Stimulated activated naive B cell treated with anti-CD40 and anti-IgM and Interleukin-4, amounts not matched to agents 10 μg/mL and 1 μg/mL and 100 μg/mL, for 72 hours (primary cell): Measurements from ENCODE around the gene NQO2.
"Not testable (repeated sequence)": the region's sequence is repeated elsewhere in the genome, so short reads cannot be mapped to it uniquely, and the experiment has no call there.

ENCODE experiments used
- ATAC-seq, 2 donors: fragments of 150-1000 bp; cut with Tn5 transposase; replicated peaks; 2 replicates each; pipeline ENCODE4 v1.10.0; 2021; ENCODE audit warnings: moderate library complexity in 1 of 2
- DNase-seq: peaks from one replicate; pipeline ENCODE4 v3.0.0; 2021
- H3K27ac Mint-ChIP-seq: one replicate; pipeline ENCODE4 v1.8.0; 2022; ENCODE audit warnings: mild to moderate bottlenecking, mixed read lengths
- H3K27me3 Mint-ChIP-seq, 2 donors: one replicate each; pipeline ENCODE4 v1.8.0; 2022; ENCODE audit warnings: mixed read lengths in 2 of 2
- H3K36me3 Mint-ChIP-seq, 2 donors: one replicate each; pipeline ENCODE4 v1.8.0; 2022; ENCODE audit warnings: mixed read lengths in 2 of 2, mild to moderate bottlenecking in 1 of 2
- H3K4me1 Mint-ChIP-seq, 2 donors: one replicate each; pipeline ENCODE4 v1.8.0; 2022; ENCODE audit warnings: mixed read lengths in 2 of 2, mild to moderate bottlenecking in 1 of 2
- H3K4me3 Mint-ChIP-seq, 2 donors: one replicate each; pipeline ENCODE4 v1.8.0; 2022; ENCODE audit warnings: mild to moderate bottlenecking in 2 of 2, mixed read lengths in 2 of 2, moderate library complexity in 1 of 2
- H3K9me3 Mint-ChIP-seq, 2 donors: one replicate each; pipeline ENCODE4 v1.8.0; 2022; ENCODE audit warnings: mixed read lengths in 2 of 2, mild to moderate bottlenecking in 1 of 2

The NQO2 gene

GRCh38 chr6:2989332-2990247, 10.1 kb upstream of the NQO2 start:
- H3K4me3 Mint-ChIP-seq, result peak overlapping the region; percentile 90 to 93
- H3K27me3 Mint-ChIP-seq, result no peaks in the 10 kb centered on the region
- peak overlapping the region; percentile 97 for H3K27ac Mint-ChIP-seq
- H3K4me1 Mint-ChIP-seq, result peaks cover 14 to 23% of the 10 kb centered on the region in 2 donors
- ATAC-seq (peak; percentile 78 to 85), DNase-seq (peak; percentile 81)
- no peaks in the 10 kb centered on the region for H3K36me3 Mint-ChIP-seq
- H3K9me3 Mint-ChIP-seq, result no peaks in the 10 kb centered on the region

GRCh38 chr6:2990248-2990931, 9.3 kb upstream of the NQO2 start:
- Mint-ChIP-seq H3K36me3 (no peaks in the 10 kb centered on the region), H3K4me1 (peaks cover 14 to 23% of the 10 kb centered on the region in 2 donors), H3K27ac (peak overlapping the region; percentile 97), H3K4me3 (peak overlapping the region; percentile 90 to 93), H3K27me3 (no peaks in the 10 kb centered on the region), H3K9me3 (no peaks in the 10 kb centered on the region)
- DNase-seq (no peak), ATAC-seq (no peak)

DNA sequence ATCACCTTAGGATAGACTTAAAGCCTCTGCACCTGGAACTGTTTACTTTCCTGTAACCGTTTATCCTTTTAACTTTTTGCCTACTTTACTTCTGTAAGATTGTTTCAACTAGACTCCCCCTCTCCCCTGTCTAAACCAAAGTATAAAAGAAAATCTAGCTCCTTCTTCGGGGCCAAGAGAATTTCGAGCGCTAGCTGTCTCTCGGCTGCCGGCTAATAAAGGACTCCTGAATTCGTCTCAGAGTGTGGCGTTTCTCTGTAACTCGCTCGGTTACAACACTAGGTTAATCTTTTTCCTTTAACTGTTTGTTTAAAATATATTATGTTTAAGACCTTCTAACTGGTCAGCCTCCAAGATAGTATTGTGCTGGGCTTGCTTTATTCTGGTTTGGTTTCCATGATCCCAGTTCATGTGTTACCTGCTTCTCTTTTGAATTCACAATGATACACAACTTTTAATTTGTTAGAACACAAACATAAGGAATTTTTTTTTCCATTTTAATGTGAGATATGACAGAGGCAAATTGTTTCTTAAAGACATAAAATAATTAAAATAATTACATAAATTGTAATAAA, 8.7 kb upstream of the NQO2 start:
- Mint-ChIP-seq H3K27ac (peak overlapping the region; percentile 97), H3K4me1 (peaks cover 14 to 23% of the 10 kb centered on the region in 2 donors), H3K27me3 (no peaks in the 10 kb centered on the region), H3K36me3 (no peaks in the 10 kb centered on the region), H3K9me3 (no peaks in the 10 kb centered on the region), H3K4me3 (peak overlapping the region; percentile 90 to 93)
- no peak for DNase-seq
- no peak for ATAC-seq

GRCh38 chr6:2992330-2992979, 7.2 kb upstream of the NQO2 start:
- H3K27ac Mint-ChIP-seq, result no peak overlapping the region

GRCh38 chr6:2993755-2994317, 5.9 kb upstream of the NQO2 start:
- Mint-ChIP-seq H3K4me1 (peaks cover 8 to 12% of the 10 kb centered on the region in 2 donors), H3K4me3 (no peak overlapping the region), H3K36me3 (no peaks in the 10 kb centered on the region), H3K27ac (no peak overlapping the region), H3K27me3 (no peaks in the 10 kb centered on the region), H3K9me3 (no peaks in the 10 kb centered on the region)
- no peak for ATAC-seq
- DNase-seq, result no peak

More at GRCh38 chr6:2992330-2992979, 7.2 kb upstream of the NQO2 start:
- no peak for ATAC-seq
- H3K27me3 Mint-ChIP-seq, result no peaks in the 10 kb centered on the region
- no peaks in the 10 kb centered on the region for H3K9me3 Mint-ChIP-seq
- H3K4me3 Mint-ChIP-seq, result no peak overlapping the region
- H3K36me3 Mint-ChIP-seq, result no peaks in the 10 kb centered on the region
- DNase-seq, result no peak
- H3K4me1 Mint-ChIP-seq, result peaks cover 14 to 19% of the 10 kb centered on the region in 2 donors

GRCh38 chr6:2998249-2998997, 1.3 kb upstream of the NQO2 start:
- peak; percentile 66 to 70 for ATAC-seq
- not testable (repeated sequence) for H3K27ac Mint-ChIP-seq, H3K9me3 Mint-ChIP-seq, H3K27me3 Mint-ChIP-seq, H3K36me3 Mint-ChIP-seq
- Mint-ChIP-seq H3K4me1 (peaks cover 15 to 22% of the 10 kb centered on the region in 2 donors), H3K4me3 (peak overlapping the region; percentile 85 to 91)
- peak; percentile 52 for DNase-seq

DNA sequence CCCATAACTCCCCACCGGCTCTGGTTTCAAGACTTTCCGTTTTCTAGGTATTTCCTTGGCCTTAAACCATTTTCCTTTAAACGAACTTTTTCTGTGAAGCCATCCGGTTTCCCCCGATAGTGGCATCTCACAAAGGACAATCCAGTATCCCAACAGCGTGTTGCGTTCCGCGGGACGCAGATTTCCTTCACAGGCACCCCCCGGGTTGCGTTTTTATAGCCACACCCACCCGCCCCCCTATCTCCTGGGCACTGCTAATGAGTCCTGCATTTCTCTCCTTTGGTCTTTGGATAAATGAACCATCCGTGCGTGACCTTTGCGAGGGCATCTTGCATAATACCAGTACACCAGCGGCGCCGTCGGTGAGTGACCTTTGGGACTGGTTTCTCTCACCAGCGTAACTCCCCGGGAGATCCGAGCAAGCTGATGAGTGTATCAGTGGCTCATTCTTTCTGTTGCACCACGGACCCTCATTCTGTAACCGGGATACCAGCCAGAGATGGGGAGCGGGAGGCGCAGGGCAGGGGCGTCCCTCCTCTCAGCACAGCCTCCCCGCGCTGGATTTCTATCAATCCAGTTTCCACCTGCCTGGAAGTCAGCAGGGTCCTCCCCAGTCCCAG, 586 bp upstream of the NQO2 start:
- peak; percentile 44 to 63 for ATAC-seq
- Mint-ChIP-seq H3K4me1 (peaks cover 15 to 22% of the 10 kb centered on the region in 2 donors), H3K9me3 (no peaks in the 10 kb centered on the region), H3K4me3 (peak overlapping the region; percentile 85 to 91), H3K27me3 (no peaks in the 10 kb centered on the region), H3K27ac (no peak overlapping the region), H3K36me3 (peaks cover 3 to 8% of the 10 kb centered on the region in 2 donors)
- DNase-seq, result no peak

DNA sequence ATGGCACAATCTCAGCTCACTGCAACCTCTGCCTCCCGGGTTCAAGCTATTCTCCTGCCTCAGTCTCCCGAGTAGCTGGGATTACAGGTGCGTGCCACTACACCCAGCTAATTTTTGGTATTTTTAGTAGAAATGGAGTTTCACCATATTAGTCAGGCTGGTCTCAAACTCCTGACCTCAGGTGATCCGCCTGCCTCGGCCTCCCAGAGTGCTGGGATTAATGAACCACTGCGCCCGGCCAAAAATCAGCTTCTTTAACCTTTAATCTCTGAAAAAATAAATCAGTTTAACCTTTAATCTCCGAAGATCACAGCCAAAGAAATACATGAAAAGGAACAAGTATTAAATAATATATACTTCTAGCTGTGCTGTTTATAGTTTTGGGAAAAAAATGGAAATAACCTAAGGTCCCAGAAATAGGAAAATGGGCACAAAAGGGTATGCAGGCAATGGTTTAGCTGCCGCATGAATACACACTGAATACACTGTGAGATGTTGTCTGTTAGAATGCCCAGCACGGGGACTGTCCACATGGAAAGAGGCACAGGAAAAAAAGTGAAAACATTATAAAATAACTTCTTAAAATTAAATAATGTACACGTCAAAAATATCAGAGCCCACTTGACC, 1.6 kb downstream of the NQO2 start:
- Mint-ChIP-seq H3K4me3 (peak overlapping the region in 1 of 2 donors; percentile 96), H3K27ac (no peak overlapping the region), H3K36me3 (peaks cover 15 to 22% of the 10 kb centered on the region in 2 donors), H3K9me3 (no peaks in the 10 kb centered on the region), H3K27me3 (no peaks in the 10 kb centered on the region), H3K4me1 (peaks cover 13 to 22% of the 10 kb centered on the region in 2 donors)
- ATAC-seq (no peak), DNase-seq (no peak)

- ATAC-seq (peak in 1 of 2 donors; percentile 20), DNase-seq (no peak)
- Mint-ChIP-seq H3K27me3 (no peaks in the 10 kb centered on the region), H3K27ac (no peak overlapping the region), H3K4me1 (peaks cover 12 to 22% of the 10 kb centered on the region in 2 donors), H3K36me3 (peaks cover 18 to 24% of the 10 kb centered on the region in 2 donors), H3K9me3 (no peaks in the 10 kb centered on the region), H3K4me3 (no peak overlapping the region)
Observed at GRCh38 chr6:3001773-3002293, 2.1 kb downstream of the NQO2 start.

DNA sequence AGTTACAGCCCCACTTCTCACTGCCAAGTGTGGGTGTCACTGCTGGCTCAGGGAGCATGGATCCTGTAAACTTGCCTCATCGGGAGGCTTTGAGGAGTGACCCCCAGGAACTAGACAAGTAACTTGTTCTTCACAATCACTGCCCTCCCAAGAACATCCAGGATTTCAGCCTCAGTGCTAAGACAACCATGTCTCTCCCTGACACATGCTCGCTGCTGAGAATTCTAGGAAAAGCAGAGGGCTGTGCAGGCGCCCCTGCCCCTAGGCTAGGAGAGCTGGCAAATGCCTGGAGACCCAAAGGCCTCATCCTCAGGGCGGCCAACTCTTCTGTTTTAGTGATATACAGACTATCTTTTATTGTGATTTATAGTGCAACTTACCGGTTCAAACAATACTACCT, 3.5 kb downstream of the NQO2 start:
- not testable (repeated sequence) for H3K27me3 Mint-ChIP-seq, ATAC-seq, DNase-seq, H3K4me3 Mint-ChIP-seq, H3K27ac Mint-ChIP-seq, H3K9me3 Mint-ChIP-seq
- peaks cover 27 to 37% of the 10 kb centered on the region in 2 donors for H3K36me3 Mint-ChIP-seq
- peaks cover 9 to 22% of the 10 kb centered on the region in 2 donors for H3K4me1 Mint-ChIP-seq

GRCh38 chr6:3005077-3005476, 5.4 kb downstream of the NQO2 start:
- no peaks in the 10 kb centered on the region for H3K27me3 Mint-ChIP-seq
- H3K36me3 Mint-ChIP-seq, result peaks cover 43 to 52% of the 10 kb centered on the region in 2 donors
- H3K4me3 Mint-ChIP-seq, result no peak overlapping the region
- H3K9me3 Mint-ChIP-seq, result peaks cover 0 to 1% of the 10 kb centered on the region in 2 donors
- DNase-seq (no peak), ATAC-seq (no peak)
- no peak overlapping the region for H3K27ac Mint-ChIP-seq
- peaks cover 3 to 18% of the 10 kb centered on the region in 2 donors for H3K4me1 Mint-ChIP-seq

- Mint-ChIP-seq H3K4me3 (no peak overlapping the region), H3K27ac (no peak overlapping the region), H3K4me1 (peaks cover 2 to 10% of the 10 kb centered on the region in 2 donors), H3K36me3 (peaks cover 51 to 60% of the 10 kb centered on the region in 2 donors), H3K9me3 (peaks cover 7% of the 10 kb centered on the region in 2 donors), H3K27me3 (no peaks in the 10 kb centered on the region)
- ATAC-seq (no peak), DNase-seq (no peak)
Observed at GRCh38 chr6:3005874-3006273, 6.2 kb downstream of the NQO2 start.
